EL (cell line): ENCODE measurements around the gene SNURF.
A peak's percentile ranks its signal among the peaks of the same experiment; 100 is the strongest.
"Not testable (repeated sequence)": the region's sequence is repeated elsewhere in the genome, so short reads cannot be mapped to it uniquely, and the experiment has no call there.

Experiments
- DNase-seq: peaks from one replicate; pipeline ENCODE4 v3.0.0-alpha.2; 2016

Gene SNURF

GRCh38 chr15:24954783-24955530, at the start of gene SNURF, which contains the start of gene SNRPN:
TSS of gene SNURF (plus strand) at chr15:24954987. CDS start at chr15:24955049, 62 bp downstream.
TSS of gene SNRPN (plus strand) at chr15:24954987. CDS start at chr15:24974454, 19,467 bp downstream.
- DNase-seq: peak; percentile 67

- no peak for DNase-seq
These were observed 38.3 kb upstream of the SNURF start for GRCh38 chr15:24916305-24917009.

GRCh38 chr15:24917431-24917830, 37.4 kb upstream of the SNURF start:
- DNase-seq: no peak

- DNase-seq: no peak
These were observed 35.3 kb upstream of the SNURF start for GRCh38 chr15:24919446-24919845.

- DNase-seq: not testable (repeated sequence)
These were observed 32.0 kb upstream of the SNURF start for GRCh38 chr15:24922781-24923180.

GRCh38 chr15:24924153-24924552, 30.6 kb upstream of the SNURF start:
- no peak for DNase-seq

- no peak for DNase-seq
These were observed 30.2 kb upstream of the SNURF start for GRCh38 chr15:24924621-24925020.

GRCh38 chr15:24931874-24932732, 22.7 kb upstream of the SNURF start:
- DNase-seq: not testable (repeated sequence)

GRCh38 chr15:24933716-24934115, 21.1 kb upstream of the SNURF start:
- DNase-seq: no peak

- not testable (repeated sequence) for DNase-seq
These were observed 16.6 kb upstream of the SNURF start for GRCh38 chr15:24938224-24938623.

GRCh38 chr15:24940236-24940635, 14.6 kb upstream of the SNURF start:
- no peak for DNase-seq

GRCh38 chr15:24943361-24943760, 11.4 kb upstream of the SNURF start:
- DNase-seq: no peak

- no peak for DNase-seq
These were observed 9.8 kb upstream of the SNURF start for GRCh38 chr15:24944954-24945353.

- DNase-seq: no peak
These were observed 9.1 kb upstream of the SNURF start for GRCh38 chr15:24945711-24946110.

- no peak for DNase-seq
These were observed 6.3 kb upstream of the SNURF start for GRCh38 chr15:24948495-24948894.

GRCh38 chr15:24955531-24955921, 739 bp downstream of the SNURF start:
- DNase-seq: no peak

- peak; percentile 63 for DNase-seq
These were observed 1.5 kb downstream of the SNURF start for GRCh38 chr15:24956111-24956838.

- DNase-seq: no peak
These were observed 2.9 kb downstream of the SNURF start for GRCh38 chr15:24957691-24958090.

- DNase-seq: no peak
These were observed 7.2 kb downstream of the SNURF start for GRCh38 chr15:24961967-24962366.

GRCh38 chr15:24962880-24963279, 8.1 kb downstream of the SNURF start:
- DNase-seq: no peak

GRCh38 chr15:24966364-24967103, 11.7 kb downstream of the SNURF start:
- no peak for DNase-seq

- no peak for DNase-seq
These were observed 16.3 kb downstream of the SNURF start for GRCh38 chr15:24971052-24971451.
